K562 (cell line): ENCODE results near the gene SLC39A11. TPM values are rescaled to one million over a fixed set of nuclear protein-coding genes. Genes with fewer than 3 reads are reported as not detected.

ENCODE experiments used
- ATAC-seq: fragments of 200-7000 bp; cut with Tn5 transposase; 3 replicates; pipeline ENCODE4 v1.9.1; 2020; ENCODE audit warnings: moderate library complexity
- BruUV-seq: library from RNA; stranded (reverse); fragments of 400-500 nt; replicated peaks from 2 replicates; lab custom pipeline; 2021; lab: Mats Ljungman, UMichigan
- CTCF ChIA-PET: fragments of 300-600 bp; formaldehyde crosslinking; extraction: SDS; loops from one replicate; lab custom pipeline; 2021; ENCODE audit warnings: low intra/inter-chr PET ratio; lab: Yijun Ruan, JAX
- POLR2A ChIA-PET: fragments of 300-600, 350-650 bp; sonication (Branson Sonifier 250); formaldehyde crosslinking; extraction: SDS; loops from one replicate; lab custom pipeline; 2021; ENCODE audit warnings: antibody characterized with exemption, inconsistent platforms; lab: Yijun Ruan, JAX
- DNase-seq, 4 experiments: peaks; one replicate each; pipeline versions ENCODE4 v3.0.0 to v3.0.0-alpha.2; 2011 to 2018; ENCODE audit warnings: low spot score in 3 of 4, mixed read lengths in 3 of 4; ENCODE audit errors: extremely low read depth in 1 of 4
- FAIRE-seq: peaks from 2 replicates; lab custom pipeline; 2011; peaks lifted over from hg19 to GRCh38; lab: Jason Lieb, UNC
- H2AFZ ChIP-seq: 2 replicates; pipeline ENCODE4 v1.6.0; 2011; ENCODE audit warnings: low read depth, low read length, control low read depth, inconsistent platforms
- H3K27ac ChIP-seq: fragments of 200-600 bp; 3 replicates; pipeline ENCODE4 v1.8.0; 2011; ENCODE audit warnings: low read depth, mild to moderate bottlenecking, control low read depth, inconsistent platforms, low read length, moderate library complexity, mixed read lengths; ENCODE audit errors: extremely low read depth
- H3K27me3 ChIP-seq, 2 experiments: fragments of 300-600 bp in 1 of 2; 2 replicates in 1 of 2; 3 replicates in 1 of 2; pipeline versions ENCODE4 v1.6.0 to v1.8.0; 2011; ENCODE audit warnings: inconsistent platforms in 2 of 2, low read length in 2 of 2, mild to moderate bottlenecking in 1 of 2, mixed read lengths in 1 of 2, moderate library complexity in 1 of 2; ENCODE audit not compliant: control insufficient read depth in 2 of 2, insufficient read depth in 2 of 2
- H3K36me3 ChIP-seq: fragments of 300-600 bp; 3 replicates; pipeline ENCODE4 v1.8.0; 2011; ENCODE audit warnings: mild to moderate bottlenecking, low read length, inconsistent platforms; ENCODE audit not compliant: control insufficient read depth, insufficient read depth
- H3K4me1 ChIP-seq, 2 experiments: fragments of 200-600 bp in 1 of 2; replicated peaks in 1 of 2; 2 replicates in 1 of 2; 3 replicates in 1 of 2; pipeline versions ENCODE4 v1.5.1 to v1.8.0; 2011; ENCODE audit warnings: inconsistent platforms in 2 of 2, low read length in 2 of 2, mild to moderate bottlenecking in 1 of 2, mixed read lengths in 1 of 2, moderate library complexity in 1 of 2; ENCODE audit not compliant: control insufficient read depth in 2 of 2, insufficient read depth in 2 of 2
- H3K4me2 ChIP-seq: 2 replicates; pipeline ENCODE4 v1.6.1; 2011; ENCODE audit warnings: low read length, control low read depth, inconsistent platforms, mixed read lengths; ENCODE audit not compliant: insufficient read depth
- H3K4me3 ChIP-seq: fragments of 200-600 bp; sonication (generic), shearing (Covaris generic); 2 replicates; pipeline ENCODE4 v1.5.1; 2016; ENCODE audit warnings: control low read depth, inconsistent platforms
- H3K79me2 ChIP-seq: fragments of 200-600 bp; 3 replicates; pipeline ENCODE4 v1.8.0; 2011; ENCODE audit warnings: low read length, inconsistent platforms; ENCODE audit not compliant: control insufficient read depth, insufficient read depth
- H3K9ac ChIP-seq, 2 experiments: 2 replicates each; pipeline versions ENCODE4 v1.6.0 to v1.6.1; 2011; ENCODE audit warnings: low read depth in 2 of 2, low read length in 2 of 2, control low read depth in 1 of 2, inconsistent platforms in 1 of 2, mild to moderate bottlenecking in 1 of 2, mixed read lengths in 1 of 2; ENCODE audit not compliant: insufficient read depth in 1 of 2
- H3K9me1 ChIP-seq: one replicate; pipeline ENCODE4 v1.6.0; 2011; ENCODE audit warnings: inconsistent platforms, mild to moderate bottlenecking, low read length, moderate library complexity; ENCODE audit not compliant: control insufficient read depth, insufficient read depth
- H3K9me3 ChIP-seq: replicated peaks from 2 replicates; pipeline ENCODE4 v1.5.1; 2011; ENCODE audit warnings: low read depth, low read length, inconsistent platforms; ENCODE audit not compliant: control insufficient read depth, insufficient read depth
- H4K20me1 ChIP-seq: replicated peaks from 2 replicates; pipeline ENCODE4 v1.6.1; 2011; ENCODE audit warnings: low read length, inconsistent platforms, mixed read lengths; ENCODE audit not compliant: control insufficient read depth, insufficient read depth
- ARID3B ChIP-seq: fragments of 250-450 bp; sonication (Bioruptor Pico); IDR thresholded peaks from 2 replicates; pipeline ENCODE4 v1.4.0; 2020; ENCODE audit warnings: borderline replicate concordance
- ARID4B ChIP-seq: sonication (generic); formaldehyde crosslinking; IDR thresholded peaks from 2 replicates; pipeline ENCODE4 v1.8.0; 2022; ENCODE audit warnings: mild to moderate bottlenecking, missing genetic modification reagents
- ERF ChIP-seq: fragments of 450-650 bp; formaldehyde crosslinking; IDR thresholded peaks from 2 replicates; pipeline ENCODE4 v1.4.0; 2020; ENCODE audit warnings: mild to moderate bottlenecking, mixed read lengths
- HMG20A ChIP-seq: fragments of 450-650 bp; formaldehyde crosslinking; conservative IDR thresholded peaks from 2 replicates; pipeline ENCODE4 v1.4.0; 2020; ENCODE audit warnings: mild to moderate bottlenecking, mixed read lengths
- MITF ChIP-seq: IDR thresholded peaks from 2 replicates; pipeline ENCODE4 v1.6.1; 2014; ENCODE audit warnings: antibody characterized with exemption
- OTX1 ChIP-seq: fragments of 450-650 bp; formaldehyde crosslinking; IDR thresholded peaks from 2 replicates; pipeline ENCODE4 v1.4.0; 2022; ENCODE audit warnings: mild to moderate bottlenecking
- SUPT5H ChIP-seq: fragments of 450-650 bp; IDR thresholded peaks from 2 replicates; pipeline ENCODE4 v1.6.1; 2016
- TRIM25 ChIP-seq: fragments of 450-650 bp; IDR thresholded peaks from 2 replicates; pipeline ENCODE4 v1.7.0; 2016; ENCODE audit warnings: borderline replicate concordance
- WGBS: fragments of 100-300 bp; shearing (Covaris generic); methylation state at CpG from one replicate; pipeline ENCODE4 v1.1.6; 2016; ENCODE audit warnings: low coverage, mixed read lengths; ENCODE audit not compliant: insufficient coverage; ENCODE audit errors: missing lambda C conversion rate; 5-methylcytosine and 5-hydroxymethylcytosine counted together
- in situ Hi-C: fragments of 300-500 bp; cut with MboI; formaldehyde crosslinking; loops from 4 replicates; pipeline ENCODE4 v1.15.0; 2018; ENCODE audit warnings: inconsistent platforms, mixed read lengths
- intact Hi-C: fragments of 100-400 bp; cut with micrococcal nuclease; formaldehyde crosslinking; loops from 2 replicates; pipeline ENCODE4 v1.14.2; 2022
- polyA plus RNA-seq, 8 experiments: library from polyadenylated mRNA; depleted of rRNA in 4 of 8; stranded (reverse) in 5 of 8; unstranded in 3 of 8; fragments of >200 nt; fragmentation: Nextera tagmentation in 2 of 8; fragmentation: Illumina TruSeq in 1 of 8; extraction: Ambion mirVana in 2 of 8; extraction: Trizol in 1 of 8; gene quantifications; 2 replicates each; pipeline versions ENCODE4 v1.2.1 to v1.2.3, GENCODE V29; 2011 to 2014; ENCODE audit warnings: inconsistent platforms in 1 of 8, missing spikeins in 1 of 8
- total RNA-seq, 7 experiments: library from RNA; depleted of rRNA in 6 of 7; stranded (reverse); fragments of >200 nt in 6 of 7; fragmentation: Illumina TruSeq in 2 of 7; extraction: Trizol in 2 of 7; gene quantifications; 2 replicates each; pipeline versions ENCODE4 v1.2.1 to v1.2.3, GENCODE V29; 2011 to 2021; ENCODE audit warnings: low replicate concordance in 1 of 7

Gene SLC39A11
- total and polyA plus RNA-seq, 9 of the 15 experiments (the other 6 are each of a cell fraction or from before 2014, with no cell fraction given), result 10.5 to 26.4 (median 13.4) TPM

GRCh38 chr17:72735048-72735447 is 357.4 kb downstream of the SLC39A11 start:
- ATAC-seq (no peak), DNase-seq (no peak), FAIRE-seq (no peak)
- no peaks in the 10 kb centered on the region for H3K4me1 ChIP-seq
- no peak overlapping the region for H3K9ac ChIP-seq
- BruUV-seq, result no TSS peak
- H2AFZ ChIP-seq, result no peak overlapping the region
- TF ChIP-seq ERF, result no peak
- no peak for TF ChIP-seq HMG20A (CRISPR knock-in tag)
- TF ChIP-seq TRIM25, result no peak
- no peak for TF ChIP-seq MITF
- TF ChIP-seq OTX1 (CRISPR knock-in tag), result no peak
- no peak for TF ChIP-seq SUPT5H
- no peak for TF ChIP-seq ARID4B (CRISPR knock-in tag)
- no peak for TF ChIP-seq ARID3B (CRISPR knock-in tag)
- intact Hi-C loops (no loop called here), in situ Hi-C loops (no loop called here)
- no peak overlapping the region for H3K27ac ChIP-seq
- H4K20me1 ChIP-seq, result no peaks in the 10 kb centered on the region
- H3K36me3 ChIP-seq, result 0 out of 3 replicates have a peak, but pooled peaks cover 2% of the 10 kb centered on the region
- no peak overlapping the region for H3K4me2 ChIP-seq
- no peaks in the 10 kb centered on the region for H3K79me2 ChIP-seq
- 68% methylated on average over 10 of the region's 10 CpGs for WGBS
- ChIA-PET CTCF (no interaction called here), POLR2A (interaction anchor here (1.0 kb wide), 1 partner anchor 10 kb away, joined by 3 read pairs; no protein-coding TSS in a partner anchor)
- no peaks in the 10 kb centered on the region for H3K9me1 ChIP-seq
- no peak overlapping the region for H3K4me3 ChIP-seq
- H3K27me3 ChIP-seq, result no peaks in the 10 kb centered on the region
- no peaks in the 10 kb centered on the region for H3K9me3 ChIP-seq
